A673 (cell line): ENCODE data around the gene NCEH1. TPM values are rescaled to one million over a fixed set of nuclear protein-coding genes. Genes with fewer than 3 reads are reported as not detected.
A peak's percentile ranks its signal among the peaks of the same experiment; 100 is the strongest.

Experiments used
- BruUV-seq: library from RNA; stranded (reverse); fragments of 400-500 nt; replicated peaks from 2 replicates; lab custom pipeline; 2021; lab: Mats Ljungman, UMichigan
- CTCF ChIA-PET: fragments of 300-600 bp; sonication (Branson Sonifier 250); formaldehyde crosslinking; loops from one replicate; lab custom pipeline; 2022; ENCODE audit warnings: antibody characterized with exemption; lab: Charles Lee
- POLR2A ChIA-PET: fragments of 300-600 bp; sonication (Branson Sonifier 250); formaldehyde crosslinking; loops from one replicate; lab custom pipeline; 2022; ENCODE audit warnings: antibody characterized with exemption; ENCODE audit not compliant: low non-redundant PET; lab: Charles Lee
- DNase-seq: peaks from one replicate; pipeline ENCODE4 v3.0.0-alpha.2; 2015; ENCODE audit warnings: low spot score
- H3K27ac ChIP-seq: fragments of 200-600 bp; sonication (generic); 2 replicates; pipeline ENCODE4 v1.5.1; 2016; ENCODE audit warnings: mixed run types, low read depth, mild to moderate bottlenecking, mixed read lengths, antibody characterized with exemption, low read length; ENCODE audit not compliant: poor library complexity, severe bottlenecking
- H3K27me3 ChIP-seq: fragments of 200-600 bp; sonication (generic); replicated peaks from 2 replicates; pipeline ENCODE4 v1.6.1; 2017; ENCODE audit warnings: mixed run types, low read depth, mild to moderate bottlenecking, mixed read lengths, antibody characterized with exemption, low read length; ENCODE audit not compliant: insufficient read depth, poor library complexity
- H3K36me3 ChIP-seq: fragments of 200-600 bp; sonication (generic); 2 replicates; pipeline ENCODE4 v1.6.1; 2016; ENCODE audit warnings: mixed run types, mild to moderate bottlenecking, mixed read lengths, antibody characterized with exemption, low read length; ENCODE audit not compliant: insufficient read depth, poor library complexity, severe bottlenecking
- H3K4me1 ChIP-seq: fragments of 200-600 bp; sonication (generic); 2 replicates; pipeline ENCODE4 v1.6.1; 2017; ENCODE audit warnings: mixed run types, mild to moderate bottlenecking, mixed read lengths, antibody characterized with exemption, low read length; ENCODE audit not compliant: insufficient read depth, poor library complexity, severe bottlenecking
- H3K4me3 ChIP-seq: fragments of 200-600 bp; sonication (generic); 2 replicates; pipeline ENCODE4 v1.5.1; 2016; ENCODE audit warnings: low read depth, mixed run types, mild to moderate bottlenecking, mixed read lengths, low read length; ENCODE audit not compliant: poor library complexity, severe bottlenecking
- H3K9me3 ChIP-seq: fragments of 200-600 bp; sonication (generic); 2 replicates; pipeline ENCODE4 v1.6.1; 2016; ENCODE audit warnings: mixed run types, low read depth, mild to moderate bottlenecking, mixed read lengths, antibody characterized with exemption, low read length; ENCODE audit not compliant: poor library complexity, severe bottlenecking
- EZH2 ChIP-seq: fragments of 200-600 bp; sonication (generic); IDR thresholded peaks from 2 replicates; pipeline ENCODE4 v1.6.1; 2017; ENCODE audit warnings: borderline replicate concordance, low read depth, mild to moderate bottlenecking, mixed read lengths, antibody characterized with exemption, low read length; ENCODE audit not compliant: poor library complexity, severe bottlenecking
- intact Hi-C: fragments of 100-400 bp; cut with micrococcal nuclease; formaldehyde crosslinking; loops from one replicate; pipeline ENCODE4 v1.10.0; 2022; ENCODE audit not compliant: unreplicated experiment
- total RNA-seq: library from RNA; stranded (reverse); gene quantifications from 2 replicates; pipeline ENCODE4 v1.2.3, GENCODE V29; 2021
- TF ChIP-seq, protein P1 (sequence below): fragments of 300-800, 200-600 bp; sonication (generic); conservative IDR thresholded peaks from 2 replicates; pipeline ENCODE4 v1.5.1; 2017; ENCODE audit warnings: low read depth, mild to moderate bottlenecking, antibody characterized with exemption, low read length, moderate library complexity, mixed read lengths

NCEH1 gene
- total RNA-seq, 1 experiment from 2014 or later, result 3.5 TPM

- H3K27ac ChIP-seq, result no peak overlapping the region
- no peaks in the 10 kb centered on the region for H3K9me3 ChIP-seq
- H3K4me1 ChIP-seq, result no peaks in the 10 kb centered on the region
- peak; percentile 63 for DNase-seq
- ChIA-PET CTCF (no interaction called here), POLR2A (no interaction called here)
- intact Hi-C loops, result no loop called here
- H3K27me3 ChIP-seq, result no peaks in the 10 kb centered on the region
- no TSS peak for BruUV-seq
- no peak overlapping the region for H3K4me3 ChIP-seq
- TF ChIP-seq, protein P1, sequence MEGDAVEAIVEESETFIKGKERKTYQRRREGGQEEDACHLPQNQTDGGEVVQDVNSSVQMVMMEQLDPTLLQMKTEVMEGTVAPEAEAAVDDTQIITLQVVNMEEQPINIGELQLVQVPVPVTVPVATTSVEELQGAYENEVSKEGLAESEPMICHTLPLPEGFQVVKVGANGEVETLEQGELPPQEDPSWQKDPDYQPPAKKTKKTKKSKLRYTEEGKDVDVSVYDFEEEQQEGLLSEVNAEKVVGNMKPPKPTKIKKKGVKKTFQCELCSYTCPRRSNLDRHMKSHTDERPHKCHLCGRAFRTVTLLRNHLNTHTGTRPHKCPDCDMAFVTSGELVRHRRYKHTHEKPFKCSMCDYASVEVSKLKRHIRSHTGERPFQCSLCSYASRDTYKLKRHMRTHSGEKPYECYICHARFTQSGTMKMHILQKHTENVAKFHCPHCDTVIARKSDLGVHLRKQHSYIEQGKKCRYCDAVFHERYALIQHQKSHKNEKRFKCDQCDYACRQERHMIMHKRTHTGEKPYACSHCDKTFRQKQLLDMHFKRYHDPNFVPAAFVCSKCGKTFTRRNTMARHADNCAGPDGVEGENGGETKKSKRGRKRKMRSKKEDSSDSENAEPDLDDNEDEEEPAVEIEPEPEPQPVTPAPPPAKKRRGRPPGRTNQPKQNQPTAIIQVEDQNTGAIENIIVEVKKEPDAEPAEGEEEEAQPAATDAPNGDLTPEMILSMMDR, result no peak
- H3K36me3 ChIP-seq, result no peaks in the 10 kb centered on the region
Measured at GRCh38 chr3:172658344-172659245, 52.3 kb downstream of the NCEH1 start.

- BruUV-seq, result no TSS peak
- Histone ChIP-seq H3K36me3 (no peaks in the 10 kb centered on the region), H3K27me3 (no peaks in the 10 kb centered on the region), H3K9me3 (no peaks in the 10 kb centered on the region), H3K4me3 (no peak overlapping the region), H3K27ac (no peak overlapping the region), H3K4me1 (no peaks in the 10 kb centered on the region)
- ChIA-PET CTCF (no interaction called here), POLR2A (no interaction called here)
- intact Hi-C loops, result no loop called here
- TF ChIP-seq, protein P1, result no peak
- TF ChIP-seq EZH2, result no peak
- no peak for DNase-seq
Measured at GRCh38 chr3:172656602-172657001, 54.3 kb downstream of the NCEH1 start.

GRCh38 chr3:172655388-172655787, 55.5 kb downstream of the NCEH1 start:
- intact Hi-C loops, result no loop called here
- Histone ChIP-seq H3K9me3 (no peaks in the 10 kb centered on the region), H3K4me1 (no peaks in the 10 kb centered on the region), H3K27me3 (no peaks in the 10 kb centered on the region), H3K36me3 (no peaks in the 10 kb centered on the region), H3K27ac (no peak overlapping the region), H3K4me3 (no peak overlapping the region)
- ChIA-PET POLR2A (no interaction called here), CTCF (no interaction called here)
- TF ChIP-seq, protein P1, result no peak
- no peak for TF ChIP-seq EZH2
- no TSS peak for BruUV-seq
- DNase-seq, result no peak
